Stimulated activated CD4-positive, alpha-beta T cell treated with anti-CD3 and anti-CD28 coated beads, Interleukin-2, amount 100 ng/mL, for 4 hours (primary cell): ENCODE measurements around the gene TRPM2.

Experiments used
- DNase-seq: peaks from one replicate; pipeline ENCODE4 v3.0.0-alpha.2; 2020; ENCODE audit warnings: low read depth

The TRPM2 gene

GRCh38 chr21:44463724-44464123 lies 110.3 kb downstream of the TRPM2 start:
- no peak for DNase-seq

DNA sequence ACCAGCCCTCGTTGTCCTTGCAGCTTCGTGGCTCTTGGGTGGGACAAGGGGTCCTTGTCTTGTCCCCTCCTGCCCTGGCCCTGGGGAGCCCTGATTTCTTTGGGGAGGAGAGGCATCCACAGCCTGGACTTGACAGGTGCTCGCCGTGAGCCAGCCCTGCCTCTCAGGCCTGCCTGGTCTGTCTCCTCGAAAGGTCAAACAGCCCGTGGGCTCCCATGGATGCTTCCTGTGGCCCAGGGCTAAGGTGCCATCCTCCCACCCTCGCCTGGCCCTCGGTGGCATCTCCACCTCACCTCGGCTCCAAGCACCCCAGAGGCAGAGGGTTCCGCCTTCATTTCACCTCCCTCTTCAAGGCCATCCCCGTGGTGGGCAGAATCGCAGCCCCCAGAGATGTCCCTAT lies 110.9 kb downstream of the TRPM2 start:
- DNase-seq: no peak

- no peak for DNase-seq
These were observed 113.0 kb downstream of the TRPM2 start for GRCh38 chr21:44466351-44466954.

DNA sequence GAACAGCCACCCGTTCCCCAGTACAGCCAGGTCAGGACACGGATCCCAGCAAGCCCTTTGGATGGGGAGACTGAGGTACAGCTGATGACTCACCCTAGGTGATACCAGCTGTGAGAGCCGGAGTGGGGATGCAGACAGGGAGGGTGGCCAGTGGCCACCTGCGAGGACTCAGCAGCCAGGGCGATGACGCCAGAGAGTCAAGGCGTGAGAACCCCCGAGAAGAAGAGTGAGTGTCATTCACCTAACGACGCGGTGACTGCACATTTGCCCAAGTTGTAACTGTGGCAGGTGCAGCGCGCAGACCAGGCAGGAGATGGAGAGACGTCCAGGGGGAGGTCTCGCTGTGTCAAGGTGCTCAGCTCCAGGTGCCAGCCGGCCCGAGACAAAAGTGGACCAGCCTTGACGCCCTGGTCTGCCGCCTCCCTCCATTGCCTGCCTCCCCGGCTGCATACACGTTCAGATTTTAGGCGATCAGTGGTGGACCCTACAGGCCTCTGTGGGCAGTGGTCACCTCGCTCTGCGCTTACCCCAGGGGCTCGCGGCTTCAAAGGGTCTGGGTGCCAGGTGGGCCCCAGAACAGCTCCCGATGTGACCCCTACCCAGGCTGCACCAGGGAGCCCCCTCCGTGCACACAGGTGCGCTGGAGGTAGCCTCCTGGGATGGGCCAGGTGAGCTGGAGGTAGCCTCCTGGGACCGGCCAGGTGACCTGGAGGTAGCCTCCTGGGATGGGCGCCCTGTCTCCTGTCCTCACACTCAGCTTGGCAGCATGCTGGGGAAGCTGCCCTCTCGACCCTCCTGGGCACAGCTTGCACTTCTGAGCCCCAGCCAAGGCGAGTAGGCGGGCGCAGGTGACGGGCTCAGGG lies 113.8 kb downstream of the TRPM2 start:
- no peak for DNase-seq

GRCh38 chr21:44467859-44468195 lies 114.4 kb downstream of the TRPM2 start:
- no peak for DNase-seq

DNA sequence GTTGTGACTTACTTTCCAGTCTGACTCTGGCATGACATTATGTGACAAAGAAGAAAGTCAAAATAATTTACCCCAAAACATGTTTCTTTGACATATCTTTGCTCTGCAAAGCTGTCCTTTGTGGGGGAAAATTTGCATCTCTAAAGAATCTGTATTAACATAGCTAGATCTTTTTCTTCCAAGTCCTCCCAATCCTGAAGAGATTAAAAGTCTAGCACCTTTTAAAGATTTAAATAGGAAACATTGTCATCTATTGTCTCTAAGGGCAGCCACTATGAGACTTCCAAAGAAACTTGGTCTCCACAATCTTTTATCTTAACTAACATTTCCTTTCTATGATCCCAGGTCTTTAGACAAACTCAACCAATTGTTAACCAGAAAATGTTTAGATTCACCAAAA lies 117.9 kb downstream of the TRPM2 start:
- no peak for DNase-seq

- no peak for DNase-seq
These were observed 118.6 kb downstream of the TRPM2 start for GRCh38 chr21:44471996-44472395.

DNA sequence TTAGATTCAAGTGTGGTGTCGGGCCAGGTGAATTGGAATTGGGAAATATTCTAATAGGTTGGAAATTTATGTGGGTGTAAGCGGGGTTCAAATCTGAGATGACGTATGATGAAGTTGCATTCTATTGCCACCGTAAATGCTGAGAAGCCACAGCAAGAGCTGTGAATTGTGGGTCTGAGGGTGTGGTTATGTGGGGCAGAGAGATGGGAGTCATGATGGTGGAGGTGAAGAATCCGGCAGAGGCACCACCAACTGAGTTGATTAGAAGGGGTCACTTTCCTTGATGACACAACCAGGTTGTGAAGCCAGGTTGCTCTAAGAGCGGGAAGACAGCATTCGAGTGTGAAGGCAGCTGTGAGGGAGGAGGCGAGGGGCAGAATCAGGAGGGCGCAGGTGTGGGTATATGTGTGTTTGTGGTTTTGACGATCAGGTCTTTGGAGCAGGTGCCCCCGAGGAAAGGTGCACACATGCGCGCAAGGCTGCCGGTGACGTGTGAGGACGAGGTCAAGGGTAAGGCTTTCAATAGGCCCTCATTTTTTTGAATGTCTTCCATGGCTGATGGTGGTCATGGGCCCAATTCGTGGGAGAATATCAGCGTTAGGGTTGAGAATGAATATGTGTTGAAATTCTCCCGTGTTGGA lies 120.6 kb downstream of the TRPM2 start:
- DNase-seq: no peak

- no peak for DNase-seq
These were observed 121.9 kb downstream of the TRPM2 start for GRCh38 chr21:44475266-44475845.

- DNase-seq: no peak
These were observed 123.7 kb downstream of the TRPM2 start for GRCh38 chr21:44477131-44477530.

DNA sequence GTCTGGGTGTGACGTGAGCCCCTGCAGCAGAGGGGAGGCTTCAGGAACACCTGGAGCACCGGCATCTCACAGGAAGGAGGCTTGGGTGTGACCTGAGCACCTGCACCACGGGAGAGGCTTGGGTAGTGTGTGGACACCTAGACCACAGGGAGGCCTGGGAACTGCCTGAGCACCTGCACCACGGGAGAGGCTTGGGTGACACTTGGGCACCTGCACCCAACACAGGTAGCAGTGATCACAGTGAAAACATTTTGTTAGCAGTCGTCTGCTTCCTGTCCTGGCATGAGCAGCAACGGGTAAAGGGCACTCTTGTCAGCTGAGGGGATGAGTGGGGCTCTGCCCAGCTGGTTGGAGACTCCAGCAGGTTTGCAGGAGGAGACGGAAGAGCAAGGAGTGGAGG lies 124.3 kb downstream of the TRPM2 start:
- no peak for DNase-seq

GRCh38 chr21:44478124-44478800 lies 124.8 kb downstream of the TRPM2 start:
- DNase-seq: no peak

- no peak for DNase-seq
These were observed 125.4 kb downstream of the TRPM2 start for GRCh38 chr21:44478801-44479167.

- DNase-seq: peak; percentile 20
These were observed 126.3 kb downstream of the TRPM2 start for GRCh38 chr21:44479556-44480199.

GRCh38 chr21:44480200-44481053 lies 127.0 kb downstream of the TRPM2 start:
- no peak for DNase-seq

- no peak for DNase-seq
These were observed 129.3 kb downstream of the TRPM2 start for GRCh38 chr21:44482581-44483287.

DNA sequence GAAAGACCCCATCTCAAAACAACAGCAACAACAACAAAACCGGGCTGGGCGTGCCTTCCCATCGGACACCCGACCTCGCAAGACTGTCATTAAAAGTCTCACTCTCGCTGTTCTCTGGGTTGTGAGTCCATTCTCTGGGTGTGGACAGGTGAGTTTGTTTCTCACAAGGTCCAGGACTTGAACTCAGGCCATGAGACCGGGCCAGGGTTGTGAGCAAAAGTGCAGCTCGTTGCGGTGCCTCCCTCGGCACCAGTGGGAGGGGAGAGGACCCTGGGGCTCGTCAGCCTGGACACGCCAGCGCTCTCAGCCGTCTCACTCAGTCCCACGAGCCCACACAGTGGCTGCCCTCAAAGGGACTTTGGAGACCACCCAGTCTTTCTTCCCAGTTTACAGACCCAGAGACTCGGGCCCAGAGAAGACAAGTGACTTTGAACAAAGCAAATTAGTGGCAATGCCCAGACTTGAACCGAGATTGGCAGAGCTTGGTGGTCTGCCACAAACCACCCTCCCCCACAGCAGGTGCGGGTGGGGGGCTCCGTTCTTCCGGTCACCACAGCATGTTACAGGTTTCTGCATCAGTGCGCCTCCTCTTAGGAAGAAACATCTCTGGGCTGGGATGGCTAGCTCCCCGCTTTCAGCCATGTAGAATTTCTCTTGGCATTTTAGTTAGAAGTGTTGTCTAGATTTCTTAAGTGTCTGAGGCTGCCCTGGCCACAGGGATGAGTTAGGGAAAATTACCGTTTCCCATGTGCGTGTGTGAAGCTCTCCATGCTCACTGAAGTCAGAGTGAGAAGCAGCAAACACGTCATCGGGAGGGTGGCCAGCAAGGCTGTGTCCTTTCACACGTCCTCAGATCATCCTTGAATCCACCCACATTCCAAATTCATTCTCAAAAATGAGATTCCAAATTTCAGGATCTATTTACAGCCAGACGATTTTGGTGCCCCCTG lies 130.1 kb downstream of the TRPM2 start:
- DNase-seq: no peak

- DNase-seq: no peak
These were observed 131.3 kb downstream of the TRPM2 start for GRCh38 chr21:44484498-44485253.
